HG03439 (cell line): ENCODE data around the gene NTM.

Experiments
- ATAC-seq: cut with Tn5 transposase; IDR thresholded peaks from one replicate; pipeline ENCODE4 v1.9.1; 2021; ENCODE audit warnings: mild to moderate bottlenecking, moderate library complexity; ENCODE audit not compliant: unreplicated experiment

NTM gene

GRCh38 chr11:131807876-131808275 is 437.5 kb downstream of the NTM start:
- no peak for ATAC-seq

- ATAC-seq, result no peak
Observed at GRCh38 chr11:131808470-131808869, 438.1 kb downstream of the NTM start.

- ATAC-seq, result no peak
Observed at GRCh38 chr11:131809203-131809918, 438.9 kb downstream of the NTM start.

GRCh38 chr11:131810541-131810940 is 440.1 kb downstream of the NTM start:
- ATAC-seq, result no peak

- ATAC-seq, result no peak
Observed at GRCh38 chr11:131811383-131811782, 441.0 kb downstream of the NTM start.

- ATAC-seq, result no peak
Observed at GRCh38 chr11:131814108-131814507, 443.7 kb downstream of the NTM start.

- ATAC-seq, result no peak
Observed at GRCh38 chr11:131815590-131815989, 445.2 kb downstream of the NTM start.

GRCh38 chr11:131816051-131816450 is 445.6 kb downstream of the NTM start:
- no peak for ATAC-seq

- no peak for ATAC-seq
Observed at GRCh38 chr11:131817687-131818188, 447.3 kb downstream of the NTM start.

DNA sequence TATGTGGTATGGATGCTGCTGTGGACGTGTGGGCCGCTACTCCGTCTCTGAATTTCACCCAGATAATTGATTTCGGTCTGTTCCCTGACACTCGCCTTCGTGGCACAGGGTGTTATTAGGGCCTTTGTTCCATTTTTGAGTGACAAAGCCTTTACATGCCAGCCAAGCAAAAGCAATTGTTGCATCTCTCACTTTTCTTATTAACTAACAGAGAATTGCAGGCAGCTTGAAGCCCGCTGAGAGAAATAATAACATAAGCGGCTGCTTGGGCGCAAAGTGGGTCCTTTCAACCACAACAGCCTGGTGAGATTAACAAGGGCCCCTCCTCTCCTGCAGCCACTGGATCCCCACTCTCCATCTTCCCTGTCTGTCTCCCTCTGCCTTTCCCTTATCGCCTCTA is 449.4 kb downstream of the NTM start:
- ATAC-seq, result no peak

DNA sequence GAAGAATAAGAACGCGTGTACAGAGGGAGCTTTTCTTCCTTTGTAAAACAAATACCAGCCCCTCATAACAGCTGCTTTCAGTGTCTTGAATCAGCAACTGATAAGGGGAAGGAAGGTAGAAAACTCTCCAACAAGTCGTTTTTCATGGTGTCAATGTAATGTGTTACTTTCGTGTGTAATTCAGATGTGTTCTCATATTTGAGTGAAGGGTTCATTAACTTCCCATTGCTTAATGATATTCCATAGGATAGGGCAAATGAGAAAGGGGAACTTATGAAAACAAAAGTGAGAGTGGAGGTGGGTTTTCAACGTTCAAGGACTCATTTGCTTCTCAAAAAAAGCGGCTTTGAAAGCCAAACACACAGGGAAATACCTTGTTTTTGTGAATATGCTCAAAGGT is 452.1 kb downstream of the NTM start:
- no peak for ATAC-seq

DNA sequence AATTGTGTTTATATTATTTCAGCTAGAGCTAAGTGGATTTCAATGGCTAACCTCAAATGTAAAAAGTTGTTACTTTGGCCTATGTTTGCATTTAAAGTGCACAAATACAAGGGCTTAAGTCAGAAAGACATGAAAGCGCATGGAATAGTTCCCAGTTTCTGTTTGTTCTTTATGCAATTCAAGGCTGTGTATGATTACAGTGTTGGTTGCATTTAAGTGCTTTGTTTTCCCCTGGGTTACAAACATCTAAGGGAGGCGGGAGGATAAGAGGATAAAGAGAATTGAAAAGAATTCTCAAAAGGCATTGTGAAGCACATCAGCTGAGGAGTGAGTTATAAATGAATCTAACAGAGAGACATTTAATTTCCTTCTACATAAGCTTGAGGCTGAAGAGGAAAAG is 453.4 kb downstream of the NTM start:
- no peak for ATAC-seq

GRCh38 chr11:131824771-131825170 is 454.4 kb downstream of the NTM start:
- ATAC-seq, result no peak

GRCh38 chr11:131827430-131827829 is 457.0 kb downstream of the NTM start:
- no peak for ATAC-seq

DNA sequence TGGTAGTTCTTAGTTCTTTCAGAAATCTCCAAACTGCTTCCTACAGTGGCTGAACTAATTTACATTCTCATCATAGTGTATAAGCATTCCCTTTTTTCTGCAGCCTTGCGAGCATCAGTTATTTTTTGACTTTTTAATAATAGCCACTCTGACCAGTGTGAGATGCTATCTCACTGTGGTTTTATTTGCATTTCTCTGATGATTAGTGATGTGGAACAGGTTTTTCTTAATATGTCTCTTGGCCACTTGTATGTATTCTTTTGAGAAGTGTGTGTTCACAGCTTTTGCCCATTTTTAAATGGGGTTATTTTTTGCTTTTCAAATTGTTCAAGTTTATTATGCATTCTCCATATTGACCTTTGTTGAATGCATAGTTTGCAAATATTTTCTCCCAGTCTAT is 459.3 kb downstream of the NTM start:
- ATAC-seq, result no peak

GRCh38 chr11:131832079-131832478 is 461.7 kb downstream of the NTM start:
- ATAC-seq, result no peak

DNA sequence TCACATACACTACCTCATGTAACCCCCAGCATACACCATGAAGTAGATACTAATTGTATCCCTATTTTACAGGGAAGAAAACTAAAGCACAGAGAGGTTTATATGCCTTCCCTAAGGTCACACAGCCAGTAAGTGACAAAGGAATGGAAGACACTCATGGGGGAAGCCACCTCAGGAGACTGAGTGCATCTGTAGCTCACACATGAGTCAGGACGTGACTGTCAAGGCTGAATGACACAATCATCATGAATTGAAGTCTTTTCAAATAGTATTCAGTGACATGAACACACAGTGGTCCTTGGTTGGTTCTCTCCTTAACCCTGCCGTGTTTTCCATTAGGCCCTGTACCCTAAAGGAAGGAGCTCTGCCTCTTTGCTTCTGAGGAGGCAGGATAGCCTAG is 463.0 kb downstream of the NTM start:
- no peak for ATAC-seq

DNA sequence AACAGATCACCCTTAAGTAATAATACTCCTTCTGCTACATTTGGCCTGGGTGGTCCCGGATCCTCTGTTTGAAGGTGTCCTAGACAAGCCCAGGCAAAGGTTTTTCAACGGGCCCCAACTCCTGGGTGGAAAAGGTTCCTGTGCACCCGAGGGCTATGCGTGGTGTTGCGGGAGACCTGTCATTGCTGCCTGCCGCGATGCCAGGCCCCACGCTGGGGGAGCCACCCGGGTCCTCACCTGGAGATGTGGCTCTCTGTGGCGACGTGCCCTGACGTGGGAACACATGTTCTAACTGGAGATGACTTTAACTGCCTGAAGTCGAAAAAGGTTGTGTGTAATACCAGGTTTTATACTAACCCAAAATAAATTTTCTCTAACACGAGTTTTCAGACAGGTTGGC is 467.1 kb downstream of the NTM start:
- ATAC-seq, result no peak

- ATAC-seq, result no peak
Observed at GRCh38 chr11:131838016-131838415, 467.6 kb downstream of the NTM start.

DNA sequence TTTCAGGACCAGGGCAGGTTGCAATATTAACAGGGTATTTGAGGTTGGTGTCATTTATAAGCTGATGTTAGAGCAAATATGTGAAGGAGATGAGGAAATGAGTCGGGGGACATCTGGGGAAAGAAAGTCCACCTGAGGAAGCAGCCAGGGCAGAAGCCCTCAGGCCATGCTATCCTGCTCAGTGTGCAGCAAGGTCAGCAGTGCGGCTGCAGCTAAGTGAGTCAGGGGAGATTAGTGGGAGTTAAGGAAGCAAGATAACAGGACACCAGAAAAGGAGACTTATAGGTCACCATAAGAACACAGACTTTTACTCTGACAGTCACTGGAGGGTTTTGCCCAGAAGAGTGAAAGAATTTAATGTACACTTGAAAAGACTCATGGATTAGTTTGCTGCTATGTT is 468.9 kb downstream of the NTM start:
- no peak for ATAC-seq

DNA sequence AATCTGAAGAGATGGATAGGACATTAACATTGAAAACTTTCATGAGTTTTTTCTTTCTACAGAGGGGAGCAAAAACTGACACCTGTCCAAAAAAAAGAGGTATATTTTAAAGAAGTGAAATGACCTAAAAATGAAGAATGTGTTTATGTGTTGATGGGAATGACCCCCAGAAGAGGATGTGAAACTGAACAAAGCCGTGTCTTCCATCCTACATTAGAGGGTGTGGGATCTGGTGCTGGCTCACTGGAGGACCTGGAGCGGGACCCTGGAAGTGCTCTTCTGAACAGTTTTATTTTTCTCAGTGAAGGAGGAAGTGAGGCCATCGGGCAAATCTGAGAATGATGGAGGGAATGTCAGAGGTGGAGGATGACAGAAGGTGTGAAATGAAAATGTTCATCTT is 470.1 kb downstream of the NTM start:
- no peak for ATAC-seq

DNA sequence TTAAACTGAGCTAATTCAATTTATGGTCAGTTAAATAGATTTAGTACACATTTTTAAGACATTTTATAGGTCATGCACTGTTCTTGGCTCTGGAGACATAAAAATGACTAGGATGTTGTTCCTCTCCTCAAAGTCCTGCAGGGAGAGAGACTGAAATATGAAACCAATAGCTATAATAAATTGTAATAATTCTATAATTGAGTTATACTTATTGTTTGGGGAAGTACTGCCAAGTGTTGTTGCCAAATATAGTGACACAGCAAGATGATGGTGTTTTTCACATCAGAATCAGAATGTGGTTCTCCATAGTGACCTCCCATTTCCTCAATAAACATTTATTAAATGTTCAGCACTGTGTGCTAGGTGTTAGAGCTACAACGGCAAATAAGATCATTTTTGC is 470.6 kb downstream of the NTM start:
- ATAC-seq, result no peak
